Activated CD8-positive, alpha-beta memory T cell treated with anti-CD3 and anti-CD28 coated beads, Interleukin-2, amount 50 U/mL, for 1 hour (primary cell): ENCODE data around the gene SLITRK3.

Experiments
- DNase-seq: peaks from one replicate; pipeline ENCODE4 v3.0.0-alpha.2; 2020; ENCODE audit errors: extremely low read depth

SLITRK3 gene, protein sequence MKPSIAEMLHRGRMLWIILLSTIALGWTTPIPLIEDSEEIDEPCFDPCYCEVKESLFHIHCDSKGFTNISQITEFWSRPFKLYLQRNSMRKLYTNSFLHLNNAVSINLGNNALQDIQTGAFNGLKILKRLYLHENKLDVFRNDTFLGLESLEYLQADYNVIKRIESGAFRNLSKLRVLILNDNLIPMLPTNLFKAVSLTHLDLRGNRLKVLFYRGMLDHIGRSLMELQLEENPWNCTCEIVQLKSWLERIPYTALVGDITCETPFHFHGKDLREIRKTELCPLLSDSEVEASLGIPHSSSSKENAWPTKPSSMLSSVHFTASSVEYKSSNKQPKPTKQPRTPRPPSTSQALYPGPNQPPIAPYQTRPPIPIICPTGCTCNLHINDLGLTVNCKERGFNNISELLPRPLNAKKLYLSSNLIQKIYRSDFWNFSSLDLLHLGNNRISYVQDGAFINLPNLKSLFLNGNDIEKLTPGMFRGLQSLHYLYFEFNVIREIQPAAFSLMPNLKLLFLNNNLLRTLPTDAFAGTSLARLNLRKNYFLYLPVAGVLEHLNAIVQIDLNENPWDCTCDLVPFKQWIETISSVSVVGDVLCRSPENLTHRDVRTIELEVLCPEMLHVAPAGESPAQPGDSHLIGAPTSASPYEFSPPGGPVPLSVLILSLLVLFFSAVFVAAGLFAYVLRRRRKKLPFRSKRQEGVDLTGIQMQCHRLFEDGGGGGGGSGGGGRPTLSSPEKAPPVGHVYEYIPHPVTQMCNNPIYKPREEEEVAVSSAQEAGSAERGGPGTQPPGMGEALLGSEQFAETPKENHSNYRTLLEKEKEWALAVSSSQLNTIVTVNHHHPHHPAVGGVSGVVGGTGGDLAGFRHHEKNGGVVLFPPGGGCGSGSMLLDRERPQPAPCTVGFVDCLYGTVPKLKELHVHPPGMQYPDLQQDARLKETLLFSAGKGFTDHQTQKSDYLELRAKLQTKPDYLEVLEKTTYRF

DNA sequence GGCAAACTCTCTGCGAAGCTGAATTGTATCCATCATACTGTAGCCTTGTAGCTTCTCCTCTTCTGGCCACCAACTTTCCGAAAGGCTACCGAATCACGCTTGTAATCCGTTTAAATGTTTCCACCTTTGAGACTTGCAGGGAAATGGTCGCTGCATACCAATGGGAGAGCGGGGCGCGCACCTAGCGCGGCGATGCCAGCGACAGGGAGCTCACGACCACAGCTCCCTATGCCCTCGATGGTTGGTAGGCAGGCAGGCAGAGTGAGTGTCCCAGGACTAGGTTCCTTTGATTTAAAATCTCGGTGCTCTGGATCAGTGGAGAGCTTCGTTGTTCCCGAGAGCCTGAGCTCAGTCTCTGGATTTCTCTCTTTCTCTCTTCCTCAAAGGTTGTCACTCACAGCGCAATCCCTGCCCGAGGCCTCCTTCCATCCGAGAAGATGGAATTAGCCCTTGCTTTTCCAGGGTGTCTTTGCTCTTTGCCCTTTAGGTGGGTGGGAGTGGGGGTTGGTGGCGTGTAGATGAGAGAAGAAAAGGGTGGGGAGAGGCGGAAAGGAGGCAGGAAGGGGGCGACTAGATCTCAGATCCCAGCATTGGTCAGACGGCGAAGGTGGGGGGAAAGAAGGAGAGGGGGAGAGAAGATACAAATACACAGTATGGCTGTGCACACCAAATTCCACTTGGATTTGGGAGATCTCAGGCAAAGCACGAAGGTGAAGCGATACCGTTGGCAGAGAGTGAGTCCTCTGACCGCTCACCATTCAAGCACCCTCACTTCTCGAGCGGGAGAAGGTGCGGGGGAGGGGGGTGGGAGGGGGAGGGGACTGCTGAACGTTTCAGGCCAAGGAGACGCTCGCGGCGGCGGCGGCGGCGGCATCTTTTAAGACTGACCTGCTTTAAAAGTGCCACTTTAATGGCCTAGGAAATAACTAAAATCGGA lies at the start of gene SLITRK3:
Gene SLITRK3, minus strand, starts transcription at position 745 of the 937 bp plus-strand sequence. CDS start 5,554 bp downstream, outside the sequence.
- no peak for DNase-seq

DNA sequence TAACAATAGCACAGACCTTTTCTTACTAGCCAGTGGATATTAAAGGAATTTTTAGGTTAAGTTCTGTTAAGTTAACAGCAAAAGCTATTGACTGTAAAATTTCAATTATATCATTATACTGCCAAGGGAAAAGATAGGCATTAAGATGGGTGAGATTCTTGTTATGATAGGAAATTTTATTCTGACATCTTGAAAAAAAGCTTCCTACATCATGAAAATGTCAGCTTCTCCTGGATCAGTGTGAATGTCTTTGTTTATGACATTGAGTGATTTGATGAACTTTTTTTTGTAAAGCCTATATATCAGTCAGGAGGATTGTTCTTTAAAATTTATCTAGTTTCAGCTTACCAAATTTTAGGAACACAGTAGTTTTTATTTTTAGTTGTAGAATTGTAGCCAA lies 47.4 kb upstream of the SLITRK3 start:
- no peak for DNase-seq

DNA sequence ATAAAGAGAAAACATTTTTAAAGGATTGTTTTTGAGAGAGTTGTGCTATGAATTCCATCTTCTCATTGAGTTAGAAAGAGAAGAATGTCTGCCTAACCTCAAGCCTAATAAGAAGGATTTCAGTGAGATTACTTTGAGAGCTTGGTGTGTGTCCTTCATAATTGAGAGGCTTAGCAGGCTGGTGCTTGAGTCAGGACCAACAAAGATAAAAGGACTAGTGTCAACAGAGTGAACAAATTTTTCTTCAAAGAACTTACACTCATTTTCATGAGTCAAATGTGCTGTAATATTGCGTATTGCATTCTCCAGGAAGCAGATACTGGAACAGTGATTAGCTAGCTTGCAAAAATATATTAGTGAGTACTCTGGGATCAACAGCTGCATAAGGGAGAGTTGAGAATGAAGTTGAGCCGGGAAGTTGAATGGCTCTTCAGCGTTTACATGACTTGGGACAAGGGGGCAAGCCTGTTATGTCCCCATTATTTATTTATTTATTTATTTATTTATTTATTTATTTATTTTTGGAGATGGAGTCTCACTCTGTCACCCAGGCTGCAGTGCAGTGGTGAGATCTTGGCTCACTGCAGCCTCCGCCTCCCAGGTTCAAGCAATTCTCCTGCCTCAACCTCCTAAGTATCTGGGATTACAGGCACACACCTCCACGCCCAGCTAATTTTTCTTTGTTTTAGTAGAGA lies 37.5 kb upstream of the SLITRK3 start:
- no peak for DNase-seq

DNA sequence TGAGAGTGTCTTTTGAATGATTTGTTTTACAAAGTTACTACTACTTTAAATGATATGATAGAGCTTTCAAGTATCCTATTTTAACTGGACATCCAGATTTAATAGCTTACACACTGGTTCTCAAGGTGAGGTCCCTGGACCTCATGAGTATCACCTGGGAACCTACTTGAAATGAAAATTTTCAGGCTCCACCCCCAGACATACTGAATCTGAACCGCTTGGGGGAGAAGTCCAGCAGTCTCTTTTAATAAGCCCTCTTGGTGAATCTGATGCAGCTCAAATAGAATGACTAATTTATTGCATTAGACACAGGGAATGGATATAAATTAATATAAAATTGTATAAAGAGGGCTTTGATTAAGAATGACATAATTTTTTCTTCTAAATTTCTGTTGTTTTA lies 29.4 kb upstream of the SLITRK3 start:
- DNase-seq = no peak

DNA sequence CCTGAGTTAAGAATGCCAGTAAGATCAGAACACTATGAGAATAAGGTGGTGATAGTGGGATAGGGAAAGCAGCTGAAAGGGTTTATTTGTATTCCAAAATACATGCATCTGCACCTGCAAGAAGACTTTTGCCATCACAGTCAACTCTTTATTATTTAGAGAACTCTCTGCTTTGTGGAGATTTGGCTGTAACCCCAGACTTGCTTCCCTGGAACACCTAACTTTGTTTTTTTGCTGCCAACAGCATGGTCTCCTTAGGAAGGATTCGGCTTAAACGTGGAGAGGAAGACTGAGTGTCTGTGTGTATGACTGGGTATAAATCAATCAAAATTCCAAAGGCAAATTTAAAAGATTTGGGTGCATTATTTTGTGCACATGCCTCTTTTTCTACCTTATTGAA lies 21.6 kb upstream of the SLITRK3 start:
- no peak for DNase-seq

DNA sequence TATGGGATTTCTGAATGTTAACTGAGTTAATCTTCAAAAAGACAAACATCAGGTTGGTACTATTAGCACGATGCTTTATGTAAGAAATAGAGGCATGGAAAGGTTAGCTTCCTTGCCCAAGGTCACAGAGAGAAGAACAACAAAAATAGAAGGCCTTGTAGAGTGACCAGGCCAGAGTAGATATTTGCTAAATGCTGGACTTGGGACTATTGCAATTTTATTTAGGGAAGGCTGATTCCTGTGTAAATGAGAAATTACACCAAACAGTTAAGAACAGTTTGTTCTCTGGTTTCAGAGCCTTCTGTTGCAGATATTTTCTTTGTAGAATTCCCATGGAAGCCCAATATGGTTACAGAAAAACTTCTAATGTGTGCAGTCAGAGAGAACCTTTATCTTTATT lies 16.4 kb upstream of the SLITRK3 start:
- DNase-seq = no peak

DNA sequence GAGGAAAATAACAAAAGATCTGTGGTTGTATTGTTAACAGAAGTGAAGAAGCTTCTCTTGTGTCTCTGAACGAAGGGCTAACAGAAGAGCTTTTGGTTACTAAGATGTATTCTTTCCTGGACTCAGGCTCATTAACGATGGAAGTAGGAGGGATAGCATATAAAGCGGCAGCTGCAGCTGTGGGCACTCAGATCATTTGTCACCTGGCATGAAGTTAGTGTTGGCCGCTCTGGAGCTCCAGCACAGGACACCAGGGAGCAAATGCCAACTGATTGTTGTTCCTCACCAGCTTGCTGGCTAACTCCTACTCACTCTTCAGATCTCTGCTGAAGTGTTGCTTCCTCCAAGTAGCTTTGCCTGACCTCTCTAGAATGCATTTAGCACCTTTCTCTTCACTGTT lies 15.5 kb upstream of the SLITRK3 start:
- DNase-seq = no peak

DNA sequence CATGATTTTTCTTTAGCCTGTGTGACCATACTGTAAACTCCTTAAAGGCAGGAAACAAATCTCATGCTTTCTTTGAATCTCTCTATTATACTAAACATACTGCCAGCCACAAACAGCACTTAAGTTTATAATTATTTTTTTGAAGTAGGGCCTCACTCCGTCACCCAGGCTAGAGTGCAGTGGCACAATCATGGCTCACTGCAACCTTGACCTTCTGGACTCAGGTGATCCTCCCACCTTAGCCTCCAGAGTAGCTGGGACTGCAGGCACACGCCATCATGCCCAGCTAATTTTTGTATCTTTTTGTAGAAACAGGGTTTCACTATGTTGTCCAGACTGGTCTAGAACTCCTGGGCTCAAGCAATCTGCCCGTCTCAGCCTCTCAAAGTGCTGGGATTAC lies 14.5 kb upstream of the SLITRK3 start:
- no peak for DNase-seq

DNA sequence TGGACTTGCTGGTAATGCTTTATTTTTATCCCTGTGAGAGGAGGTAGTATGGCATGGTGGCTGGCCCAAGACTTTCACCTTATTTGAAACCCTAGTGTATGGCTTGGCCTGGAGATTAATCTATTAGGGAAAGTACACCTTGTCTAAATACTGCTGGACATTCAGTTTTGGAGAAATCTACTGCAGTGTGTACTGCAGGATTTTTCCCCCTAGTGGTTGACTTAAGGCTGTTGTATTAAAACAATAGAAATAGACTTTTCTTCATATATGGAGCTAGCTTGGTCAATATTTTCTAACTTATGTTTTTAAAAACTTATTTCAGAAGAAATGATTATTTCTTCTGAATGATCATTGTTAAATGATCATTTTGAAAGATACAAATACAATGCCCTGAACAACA lies 13.9 kb upstream of the SLITRK3 start:
- no peak for DNase-seq

DNA sequence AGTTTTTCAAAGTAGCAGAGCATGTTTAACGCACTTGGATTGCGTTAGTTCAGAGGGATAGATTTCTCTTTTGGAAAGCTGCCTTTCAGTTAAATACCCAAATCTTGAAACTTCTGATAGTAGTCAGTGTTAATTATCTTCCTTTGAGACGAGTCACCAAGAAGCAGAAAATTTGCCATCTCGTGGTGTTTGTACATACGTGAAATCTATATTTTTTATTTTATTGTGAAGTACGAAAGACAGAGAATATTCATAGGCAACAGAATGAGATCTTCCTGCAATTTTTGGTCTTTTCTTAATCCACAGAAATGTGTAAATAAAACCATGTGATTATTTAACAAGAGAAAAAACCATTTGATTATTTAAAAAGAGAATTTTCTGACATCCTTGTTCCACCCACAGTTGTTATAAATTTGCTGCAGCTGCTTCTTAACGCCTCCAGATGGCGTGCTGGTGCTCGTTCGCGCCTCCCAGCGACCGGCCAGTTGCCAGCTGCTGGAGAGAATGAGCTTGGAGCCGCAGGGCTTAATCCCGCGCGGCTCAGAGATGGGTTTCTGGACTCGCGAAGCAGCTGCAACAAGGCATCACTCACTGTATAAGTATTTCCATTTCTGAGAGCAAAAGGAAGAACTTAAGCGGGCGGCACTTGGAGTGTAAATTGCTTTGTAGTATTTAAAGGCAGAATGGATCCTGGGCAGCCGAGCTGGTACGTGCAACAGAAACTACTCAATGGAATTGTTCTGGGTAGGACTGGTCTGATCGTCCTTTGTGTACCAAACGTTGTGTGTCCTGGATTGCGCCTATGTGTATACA lies 10.5 kb upstream of the SLITRK3 start:
- DNase-seq = no peak

DNA sequence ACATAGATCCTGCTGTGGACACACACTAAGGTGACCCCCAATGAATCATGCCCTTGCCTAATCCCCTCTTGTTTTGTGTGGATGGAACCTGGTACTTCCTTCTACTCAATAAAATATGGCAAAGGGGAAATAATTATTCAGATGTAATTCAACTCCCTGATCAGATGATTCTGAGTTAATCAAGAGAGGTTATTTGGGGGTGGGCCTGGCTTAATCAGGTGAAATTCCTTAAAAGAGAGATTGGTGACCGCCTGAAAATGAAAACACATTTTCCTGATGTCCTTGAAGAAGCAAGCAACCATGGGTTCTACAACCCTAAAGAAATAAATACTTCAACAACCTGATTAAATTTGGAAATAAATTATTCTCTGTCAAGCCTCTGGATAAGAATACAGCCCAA lies 8.3 kb upstream of the SLITRK3 start:
- no peak for DNase-seq

DNA sequence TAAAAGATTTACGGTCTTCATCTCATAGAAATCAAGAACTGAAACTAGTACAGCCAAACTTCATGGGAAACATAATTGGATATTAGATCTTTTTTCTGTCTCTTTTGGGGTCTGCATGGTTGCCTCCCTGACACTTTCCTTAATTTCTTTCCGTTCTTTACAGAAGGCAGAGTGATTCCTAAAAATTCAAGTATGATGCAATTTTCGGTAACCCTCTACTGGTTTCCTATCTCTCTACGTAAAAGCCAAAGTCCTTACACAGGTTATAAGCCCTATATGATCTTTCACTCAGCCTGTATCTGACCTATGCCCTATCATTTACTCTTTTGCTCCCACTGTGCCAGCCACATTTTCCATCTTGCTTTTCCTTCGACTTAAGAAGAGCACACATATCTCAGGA lies 6.8 kb upstream of the SLITRK3 start:
- DNase-seq = no peak

DNA sequence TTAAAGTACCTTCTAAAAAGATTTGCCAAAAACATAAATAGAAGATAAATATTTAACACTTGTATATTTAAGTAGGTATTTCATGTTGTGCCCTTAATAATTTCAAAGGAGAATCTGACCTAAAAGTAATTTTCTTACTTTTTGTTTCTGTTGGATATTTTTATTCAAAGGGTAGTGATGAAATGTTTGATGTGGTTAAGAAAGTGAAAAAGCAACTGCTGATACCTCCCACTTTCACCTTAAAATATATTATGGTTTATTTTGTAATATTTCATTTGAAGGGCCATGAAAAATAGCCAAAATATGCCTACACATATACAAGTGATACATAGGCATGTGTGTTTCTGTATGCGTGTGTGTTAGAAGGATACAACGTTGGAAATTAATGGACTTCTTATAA lies 5.8 kb upstream of the SLITRK3 start:
- no peak for DNase-seq

DNA sequence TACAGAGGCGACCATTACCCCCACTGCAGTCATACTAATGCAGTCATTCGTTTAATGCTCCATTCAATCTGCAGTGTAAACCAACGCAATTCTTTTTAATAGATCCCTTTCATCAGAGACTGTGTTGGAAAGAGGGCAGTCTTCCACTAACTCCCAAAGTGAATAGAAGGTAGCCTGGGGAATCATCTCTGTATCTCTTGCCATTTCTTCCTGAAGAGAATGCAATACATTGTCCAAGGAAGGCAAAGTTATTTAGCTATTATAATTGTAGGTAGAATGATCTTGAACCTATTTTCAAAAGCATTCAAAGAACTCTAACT lies 1.3 kb upstream of the SLITRK3 start:
- no peak for DNase-seq

DNA sequence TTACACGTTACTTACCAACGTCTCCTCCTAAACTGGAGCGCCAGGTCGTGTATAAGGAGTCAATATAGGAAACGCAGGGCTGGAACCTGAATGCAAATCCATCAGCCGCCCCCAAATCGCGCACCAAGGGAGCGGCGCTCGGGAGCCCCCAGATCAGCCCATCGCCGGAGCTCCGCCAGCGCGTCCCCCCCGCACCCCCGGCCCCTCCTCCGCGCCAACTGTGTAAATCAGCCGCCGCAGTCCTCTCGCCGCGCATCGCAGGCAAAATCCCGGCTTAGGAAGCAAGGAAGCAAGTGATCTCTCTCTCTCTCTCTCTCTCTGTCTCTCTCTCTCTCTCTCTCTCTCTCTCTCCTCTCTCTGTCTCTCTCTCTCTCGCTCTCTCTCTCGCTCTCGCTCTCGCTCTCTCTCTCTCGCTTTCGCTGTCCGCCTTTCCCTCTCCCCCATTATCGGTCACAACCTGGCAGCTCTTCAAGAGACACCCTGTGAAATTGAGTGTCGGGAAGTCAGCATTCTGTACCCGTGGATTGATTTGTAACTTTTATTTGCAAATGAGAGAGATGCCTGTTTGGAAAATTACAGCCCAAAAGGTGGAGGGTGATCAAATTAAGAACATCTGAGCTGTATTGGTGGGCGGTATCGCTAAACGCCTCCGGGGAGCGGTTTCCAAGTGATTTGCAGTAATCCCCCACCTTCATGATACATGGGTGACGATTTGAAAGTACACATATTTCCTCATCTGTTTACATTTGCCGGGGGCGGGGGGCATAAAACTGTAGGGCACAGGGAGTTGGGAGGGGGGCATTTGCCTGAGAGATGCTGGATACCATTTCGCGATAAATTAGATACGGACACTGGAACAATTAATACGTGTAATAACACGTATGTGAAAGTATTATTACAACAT lies 645 bp upstream of the SLITRK3 start:
- no peak for DNase-seq

DNA sequence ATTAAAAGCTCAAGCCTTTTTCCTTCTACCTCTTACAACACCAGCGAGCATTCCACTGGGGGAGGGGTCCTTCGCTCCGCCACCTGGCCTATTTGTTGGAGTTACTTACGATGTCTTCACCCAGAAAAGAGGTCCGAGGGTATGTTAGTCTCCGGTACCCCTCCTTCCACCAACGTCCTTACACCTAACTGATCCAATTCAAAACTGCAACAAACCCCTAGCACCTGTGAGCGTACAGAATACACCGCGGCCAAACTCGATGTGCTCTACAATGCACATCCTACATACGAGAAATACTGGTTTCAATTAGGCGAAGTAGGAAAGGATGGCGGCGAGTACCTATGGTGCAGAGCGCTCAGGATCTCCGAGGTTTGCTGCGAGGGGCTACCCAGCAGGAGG lies 944 bp downstream of the SLITRK3 start:
- no peak for DNase-seq

DNA sequence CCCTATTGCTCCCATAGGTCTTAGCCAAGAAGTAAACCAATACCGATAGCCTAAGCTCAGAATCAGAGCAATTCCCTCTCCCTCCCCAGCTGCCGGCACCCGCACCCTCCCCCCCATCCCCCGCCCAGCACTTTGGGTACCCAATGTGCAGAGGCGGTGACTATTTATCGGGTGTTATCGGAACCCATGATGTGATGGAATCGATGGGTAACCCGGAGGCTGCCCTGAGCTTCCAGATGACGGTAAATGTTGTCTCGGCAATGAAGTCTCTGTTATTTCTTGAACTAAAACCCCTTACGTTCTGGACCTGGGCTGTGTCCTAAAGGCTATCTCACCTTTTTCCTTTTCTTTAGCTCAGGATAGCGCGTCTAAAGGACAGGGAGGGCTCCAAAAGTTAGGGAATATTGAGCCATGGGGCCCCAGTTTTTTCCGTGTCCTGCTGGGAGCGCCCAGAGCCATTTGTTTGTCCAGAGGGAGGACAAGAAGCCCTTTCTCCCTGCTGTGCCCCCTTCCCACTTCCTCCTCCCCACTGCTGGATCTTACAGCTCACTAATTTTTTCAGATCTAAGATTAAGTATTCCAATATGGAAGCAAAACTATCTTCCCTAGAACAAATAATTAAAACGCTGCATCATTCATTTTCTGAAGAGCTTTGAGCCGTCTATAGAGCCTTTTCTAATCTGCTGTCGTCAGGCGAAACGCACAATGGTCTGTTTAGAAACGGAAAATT lies 1.5 kb downstream of the SLITRK3 start:
- no peak for DNase-seq

DNA sequence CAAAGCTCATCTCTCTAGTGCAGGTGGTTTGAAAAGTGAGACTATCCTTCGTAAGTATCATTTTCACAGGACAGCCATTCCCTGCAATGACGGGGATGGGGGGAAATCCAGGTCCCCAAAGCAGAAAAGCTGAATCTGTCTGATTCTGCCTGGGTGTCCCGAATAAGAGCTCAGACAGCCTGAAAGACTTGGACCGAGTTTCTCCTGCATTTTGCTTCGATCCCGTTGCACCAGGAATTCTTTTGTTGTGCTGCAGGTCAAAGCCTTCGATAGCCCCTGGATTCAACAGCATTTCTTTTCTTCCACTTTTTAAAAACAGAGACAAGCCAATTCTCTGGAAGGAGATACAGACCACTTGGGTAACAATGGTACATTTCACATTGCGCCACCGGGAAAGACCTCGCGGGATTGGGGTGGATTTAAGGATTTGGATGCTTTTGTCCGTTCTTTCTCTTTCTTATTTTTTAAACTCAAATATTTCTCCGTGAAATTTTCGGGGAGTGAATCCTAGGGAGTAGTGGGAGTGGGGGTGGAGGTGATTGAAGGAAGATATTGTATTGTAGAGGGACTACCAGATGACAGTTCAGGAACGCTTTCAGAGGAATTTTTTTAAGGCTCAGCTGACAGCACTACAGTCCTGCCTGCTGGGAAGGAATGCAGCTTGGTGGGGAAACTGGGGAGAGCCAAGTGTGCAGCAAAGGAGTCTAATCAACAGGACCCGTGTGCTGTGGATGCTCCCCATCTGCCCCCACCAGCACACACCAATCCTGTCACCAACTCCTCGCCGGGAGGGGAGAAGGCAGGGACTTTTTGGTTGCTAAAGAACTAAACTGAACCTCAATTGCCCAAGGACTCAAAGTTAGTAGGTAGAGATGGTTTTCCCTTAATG lies 2.6 kb downstream of the SLITRK3 start:
- DNase-seq = no peak
